Lung microvascular endothelial cell (primary cell): ENCODE data around the gene TEX26. TPM values are rescaled to one million over a fixed set of nuclear protein-coding genes. Genes with fewer than 3 reads are reported as not detected.

Source experiments
- DNase-seq, 2 donors: peaks; one replicate each; pipeline versions ENCODE4 v3.0.0 to v3.0.0-alpha.2; 2010; ENCODE audit warnings: low read depth in 2 of 2
- total RNA-seq: library from RNA; depleted of rRNA; stranded (reverse); fragments of >200 nt; gene quantifications from 2 replicates; pipeline ENCODE4 v1.2.1, GENCODE V29; 2014

Gene TEX26
- total RNA-seq, 1 donor from 2014 or later, result not detected

GRCh38 chr13:31011901-31012654, 79.6 kb downstream of the TEX26 start:
- no peak for DNase-seq

DNA sequence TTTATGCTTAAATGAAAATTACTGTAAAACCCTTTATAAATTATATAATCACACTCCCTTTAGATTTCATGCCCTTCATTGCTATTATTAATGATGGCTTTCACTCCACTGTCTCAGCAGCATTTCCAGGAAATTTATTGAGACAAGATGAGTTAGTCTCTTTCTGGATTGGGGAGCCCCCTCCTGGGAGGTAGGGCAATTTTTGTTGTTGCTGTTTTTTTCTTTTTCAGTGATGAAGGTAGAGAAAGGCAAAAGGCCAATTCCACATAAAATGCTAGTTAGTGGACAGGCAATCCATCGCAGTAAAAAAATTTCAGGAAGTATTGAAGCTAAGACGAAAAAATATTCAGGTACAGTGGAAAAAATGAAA, 80.2 kb downstream of the TEX26 start:
- DNase-seq, result peak; percentile 30 to 38

- DNase-seq, result no peak
Measured at GRCh38 chr13:31014456-31014855, 82.0 kb downstream of the TEX26 start.

DNA sequence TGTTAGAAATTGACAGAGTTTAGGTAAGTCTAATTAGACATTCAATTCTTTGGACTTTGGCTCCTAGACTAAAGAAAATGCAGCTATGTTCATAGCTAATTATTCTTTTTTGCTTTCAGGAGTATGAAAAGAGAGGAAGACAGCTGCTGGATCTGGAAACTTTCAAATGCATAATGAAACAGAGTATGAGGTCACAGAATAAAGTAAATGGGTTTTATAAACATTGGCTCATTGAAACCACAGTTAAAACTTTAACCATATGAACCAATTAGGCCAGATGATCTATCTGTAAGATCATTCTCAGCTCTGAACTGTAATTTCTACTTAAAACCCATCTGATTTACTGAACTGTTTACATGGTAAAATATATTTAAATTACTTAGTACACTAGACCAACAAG, 82.7 kb downstream of the TEX26 start:
- DNase-seq, result no peak

- no peak for DNase-seq
Measured at GRCh38 chr13:31016342-31017325, 84.2 kb downstream of the TEX26 start.

- no peak for DNase-seq
Measured at GRCh38 chr13:31018511-31018910, 86.1 kb downstream of the TEX26 start.

GRCh38 chr13:31020996-31021395, 88.5 kb downstream of the TEX26 start:
- DNase-seq, result no peak

DNA sequence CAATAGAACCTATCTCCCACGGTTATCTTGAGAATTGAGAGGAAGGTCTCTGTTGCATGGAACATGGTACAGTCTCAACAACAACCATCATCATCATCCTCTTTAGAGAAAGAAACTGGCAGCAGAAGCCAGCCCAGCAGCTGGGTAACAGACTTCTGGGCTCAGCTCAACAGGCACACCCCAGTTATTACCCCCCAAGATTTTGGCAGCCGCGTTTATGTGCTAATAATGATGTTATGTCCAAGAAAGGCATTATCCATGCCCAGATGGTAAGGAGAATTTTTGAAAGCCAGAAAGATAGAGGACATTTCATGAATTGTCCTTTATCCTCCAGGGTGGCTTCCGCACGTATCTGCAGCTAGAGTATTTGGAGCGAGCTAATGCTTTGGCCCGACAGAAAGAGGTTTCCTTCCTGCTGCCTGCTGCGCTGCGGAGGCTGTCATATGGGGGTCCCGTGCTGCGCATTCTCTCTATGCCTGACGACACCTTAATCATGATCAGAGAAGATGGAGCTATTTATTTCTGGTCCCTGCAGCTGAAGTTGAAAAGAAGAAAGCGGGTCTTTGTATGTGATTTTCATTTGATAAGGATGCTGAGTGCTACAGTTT, 89.9 kb downstream of the TEX26 start:
- DNase-seq, result peak in 1 of 2 donors; percentile 50

GRCh38 chr13:31022928-31023530, 90.6 kb downstream of the TEX26 start:
- DNase-seq, result peak in 1 of 2 donors; percentile 30

Other genes with a start within 250 kb of the TEX26 start
- gene ALOX5AP, start 197.1 kb upstream of the TEX26 start, total RNA-seq, result 0.22 TPM in 1 of 2 replicates, not detected in the other
- 27.2 and 170 TPM in 2 replicates for gene MEDAG, start 26.4 kb upstream of the TEX26 start, total RNA-seq
- 30.5 and 53.4 TPM in 2 replicates for gene HSPH1, start 229.2 kb downstream of the TEX26 start, total RNA-seq